ENCODE data around the gene ZNF619. TPM values are rescaled to one million over a fixed set of nuclear protein-coding genes. Genes with fewer than 3 reads are reported as not detected.

Gene ZNF619
- total RNA-seq, 2 experiments from 2014 or later = 5.7 to 6.3 TPM

GRCh38 chr3:40450438-40450837 is 26.5 kb upstream of the ZNF619 start:
- Mint-ChIP-seq H3K27ac (no peak overlapping the region), H3K36me3 (ENCODE audit: low read depth) (peaks cover 2% of the 10 kb centered on the region), H3K4me1 (ENCODE audit: low read depth) (peaks cover 27% of the 10 kb centered on the region), H3K4me3 (no peak overlapping the region), H3K27me3 (no peaks in the 10 kb centered on the region), H3K9me3 (no peaks in the 10 kb centered on the region)
- intact Hi-C loops (cut with micrococcal nuclease) = loop anchor here (5.0 kb wide), 1 partner anchor 113 kb away; no protein-coding TSS in a partner anchor
- CTCF ChIA-PET = no interaction called here
- POLR2A ChIA-PET = no interaction called here
- ATAC-seq (no peak), DNase-seq (no peak)
- TF ChIP-seq CTCF (IDR thresholded peaks at IDR 0.05) = no peak

- intact Hi-C loops (cut with micrococcal nuclease) = loop anchor here (5.0 kb wide), 1 partner anchor 114 kb away; no protein-coding TSS in a partner anchor
- peak overlapping the region; percentile 94 for H3K4me3 Mint-ChIP-seq
- no peaks in the 10 kb centered on the region for H3K9me3 Mint-ChIP-seq
- no peak overlapping the region for H3K27ac Mint-ChIP-seq
- DNase-seq = no peak
- CTCF ChIA-PET = interaction anchor here (3.0 kb wide), 1 partner anchor 123 kb away, joined by 13 read pairs; no protein-coding TSS in a partner anchor
- ATAC-seq = no peak
- H3K27me3 Mint-ChIP-seq = no peaks in the 10 kb centered on the region
- POLR2A ChIA-PET = interaction anchor here (0.7 to 3.6 kb wide), 5 partner anchors 8 to 102 kb away, joined by 3 to 38 read pairs (median 4); no protein-coding TSS in a partner anchor
- peaks cover 33% of the 10 kb centered on the region for H3K4me1 Mint-ChIP-seq (ENCODE audit: low read depth)
- TF ChIP-seq CTCF (IDR thresholded peaks at IDR 0.05) = no peak
- peaks cover 2% of the 10 kb centered on the region for H3K36me3 Mint-ChIP-seq (ENCODE audit: low read depth)
Measured at GRCh38 chr3:40451551-40451950, 25.4 kb upstream of the ZNF619 start.

- Mint-ChIP-seq H3K36me3 (ENCODE audit: low read depth) (peaks cover 5% of the 10 kb centered on the region), H3K27me3 (no peaks in the 10 kb centered on the region), H3K4me3 (peak overlapping the region; percentile 94), H3K4me1 (ENCODE audit: low read depth) (peaks cover 33% of the 10 kb centered on the region), H3K27ac (peak overlapping the region; percentile 93), H3K9me3 (no peaks in the 10 kb centered on the region)
- POLR2A ChIA-PET = interaction anchor here (0.7 to 3.6 kb wide), 9 partner anchors 8 to 1045 kb away, joined by 3 to 38 read pairs (median 4); partner anchors contain the start of genes CTNNB1, RPSA, ZNF619 and ZNF621
- no peak for ATAC-seq
- intact Hi-C loops (cut with micrococcal nuclease) = loop anchor here (5.0 kb wide), 1 partner anchor 115 kb away; no protein-coding TSS in a partner anchor
- no peak for DNase-seq
- CTCF ChIA-PET = interaction anchor here (3.0 kb wide), 1 partner anchor 123 kb away, joined by 13 read pairs; no protein-coding TSS in a partner anchor
- no peak for TF ChIP-seq CTCF (IDR thresholded peaks at IDR 0.05)
Measured at GRCh38 chr3:40452057-40452456, 24.9 kb upstream of the ZNF619 start.

GRCh38 chr3:40452562-40452875 is 24.4 kb upstream of the ZNF619 start:
- CTCF ChIA-PET = interaction anchor here (1.6 to 3.0 kb wide), 3 partner anchors 53 to 143 kb away, joined by 5 to 13 read pairs (median 5); partner anchors contain the start of gene ZNF620
- POLR2A ChIA-PET = interaction anchor here (0.5 to 3.6 kb wide), 9 partner anchors 7 to 1046 kb away, joined by 3 to 38 read pairs (median 4); partner anchors contain the start of genes CTNNB1, RPSA, ZNF619 and ZNF621
- ATAC-seq = no peak

More at GRCh38 chr3:40452562-40452875, 24.4 kb upstream of the ZNF619 start:
- intact Hi-C loops (cut with micrococcal nuclease) = loop anchor here (5.0 kb wide), 1 partner anchor 115 kb away; no protein-coding TSS in a partner anchor
- H3K4me3 Mint-ChIP-seq = peak overlapping the region; percentile 94
- H3K4me1 Mint-ChIP-seq (ENCODE audit: low read depth) = peaks cover 33% of the 10 kb centered on the region
- H3K27ac Mint-ChIP-seq = peak overlapping the region; percentile 93
- H3K9me3 Mint-ChIP-seq = no peaks in the 10 kb centered on the region
- no peaks in the 10 kb centered on the region for H3K27me3 Mint-ChIP-seq
- peaks cover 8% of the 10 kb centered on the region for H3K36me3 Mint-ChIP-seq (ENCODE audit: low read depth)
- no peak for TF ChIP-seq CTCF (IDR thresholded peaks at IDR 0.05)
- DNase-seq = no peak

Measured in activated CD8-positive, alpha-beta T cell treated with anti-CD3 and anti-CD28 coated beads for 36 hours (primary cell).